RWPE2 (cell line): ENCODE measurements around the gene FITM1.
A peak's percentile ranks its signal among the peaks of the same experiment; 100 is the strongest.

Source experiments
- ATAC-seq: fragments of 200-7000 bp; cut with Tn5 transposase; 3 replicates; pipeline ENCODE4 v1.9.1; 2021; ENCODE audit warnings: low read depth
- DNase-seq: peaks from one replicate; pipeline ENCODE4 v3.0.0-alpha.2; 2020; ENCODE audit warnings: low spot score
- H3K27ac ChIP-seq: fragments of 450-650 bp; 2 replicates; pipeline ENCODE4 v1.5.1; 2017; ENCODE audit warnings: mild to moderate bottlenecking; ENCODE audit not compliant: poor library complexity, severe bottlenecking
- H3K27me3 ChIP-seq: fragments of 250-450 bp; sonication (Bioruptor Pico); 2 replicates; pipeline ENCODE4 v1.5.1; 2021; ENCODE audit warnings: mild to moderate bottlenecking, moderate library complexity; ENCODE audit not compliant: insufficient read depth, poor library complexity, severe bottlenecking
- H3K36me3 ChIP-seq: fragments of 250-450 bp; sonication (Bioruptor Pico); 2 replicates; pipeline ENCODE4 v1.5.1; 2020; ENCODE audit warnings: low read depth, mild to moderate bottlenecking, moderate library complexity
- H3K4me1 ChIP-seq: fragments of 250-450 bp; sonication (Bioruptor Pico); 2 replicates; pipeline ENCODE4 v1.5.1; 2021; ENCODE audit warnings: mild to moderate bottlenecking, moderate library complexity; ENCODE audit not compliant: insufficient read depth, poor library complexity, severe bottlenecking
- H3K4me3 ChIP-seq: fragments of 250-450 bp; sonication (Bioruptor Pico); 2 replicates; pipeline ENCODE4 v1.5.1; 2021; ENCODE audit warnings: mild to moderate bottlenecking, moderate library complexity; ENCODE audit not compliant: severe bottlenecking
- H3K9me3 ChIP-seq: fragments of 250-450 bp; sonication (Bioruptor Pico); 2 replicates; pipeline ENCODE4 v1.5.1; 2021; ENCODE audit warnings: mild to moderate bottlenecking, moderate library complexity; ENCODE audit not compliant: severe bottlenecking
- CTCF ChIP-seq: fragments of 450-650 bp; IDR thresholded peaks from one replicate; pipeline ENCODE4 v1.5.1; 2017; ENCODE audit warnings: mild to moderate bottlenecking, moderate library complexity; ENCODE audit not compliant: poor library complexity, severe bottlenecking

FITM1 gene

GRCh38 chr14:24088095-24088494 is 42.4 kb upstream of the FITM1 start:
- TF ChIP-seq CTCF: no peak
- Histone ChIP-seq H3K4me1 (peaks cover 2% of the 10 kb centered on the region), H3K4me3 (no peak overlapping the region), H3K9me3 (no peaks in the 10 kb centered on the region), H3K27me3 (no peaks in the 10 kb centered on the region), H3K36me3 (no peaks in the 10 kb centered on the region), H3K27ac (no peak overlapping the region)
- ATAC-seq (no peak), DNase-seq (no peak)

GRCh38 chr14:24089890-24090289 is 40.6 kb upstream of the FITM1 start:
- DNase-seq (no peak), ATAC-seq (no peak)
- Histone ChIP-seq H3K27me3 (no peaks in the 10 kb centered on the region), H3K4me3 (no peak overlapping the region), H3K4me1 (peaks cover 9% of the 10 kb centered on the region), H3K27ac (no peak overlapping the region), H3K36me3 (peaks cover under 1% of the 10 kb centered on the region; the same call in 1 of the 2 replicates), H3K9me3 (no peaks in the 10 kb centered on the region)
- no peak for TF ChIP-seq CTCF

GRCh38 chr14:24092110-24092504 is 38.4 kb upstream of the FITM1 start:
- ATAC-seq (no peak), DNase-seq (no peak)
- no peak overlapping the region for H3K4me3 ChIP-seq
- no peaks in the 10 kb centered on the region for H3K9me3 ChIP-seq
- H3K36me3 ChIP-seq: peaks cover 20% of the 10 kb centered on the region
- H3K27ac ChIP-seq: no peak overlapping the region
- H3K27me3 ChIP-seq: no peaks in the 10 kb centered on the region
- TF ChIP-seq CTCF: no peak
- peaks cover 15% of the 10 kb centered on the region for H3K4me1 ChIP-seq

GRCh38 chr14:24092505-24093206 is 37.8 kb upstream of the FITM1 start:
- no peaks in the 10 kb centered on the region for H3K27me3 ChIP-seq
- DNase-seq (no peak), ATAC-seq (no peak)
- H3K4me3 ChIP-seq: no peak overlapping the region
- H3K4me1 ChIP-seq: peaks cover 15% of the 10 kb centered on the region
- H3K36me3 ChIP-seq: peaks cover 21% of the 10 kb centered on the region
- no peaks in the 10 kb centered on the region for H3K9me3 ChIP-seq
- H3K27ac ChIP-seq: no peak overlapping the region
- no peak for TF ChIP-seq CTCF

- DNase-seq (no peak), ATAC-seq (no peak)
- peaks cover 15% of the 10 kb centered on the region for H3K4me1 ChIP-seq
- H3K4me3 ChIP-seq: no peak overlapping the region
- H3K27me3 ChIP-seq: no peaks in the 10 kb centered on the region
- H3K36me3 ChIP-seq: peaks cover 28% of the 10 kb centered on the region
- H3K27ac ChIP-seq: peak overlapping the region; percentile 55
- H3K9me3 ChIP-seq: no peaks in the 10 kb centered on the region
- no peak for TF ChIP-seq CTCF
These were observed 37.1 kb upstream of the FITM1 start for GRCh38 chr14:24093207-24093900.
